ENCODE measurements around the gene FILIP1L. TPM values are rescaled to one million over a fixed set of nuclear protein-coding genes. Genes with fewer than 3 reads are reported as not detected.

FILIP1L gene
- total RNA-seq, 1 donor from 2014 or later = 19.1 TPM

- Mint-ChIP-seq H3K27ac (ENCODE audit: unreplicated experiment) (no peak overlapping the region), H3K4me3 (ENCODE audit: unreplicated experiment) (no peak overlapping the region), H3K36me3 (ENCODE audit: low read depth, unreplicated experiment) (peaks cover 10% of the 10 kb centered on the region), H3K9me3 (ENCODE audit: unreplicated experiment) (no peaks in the 10 kb centered on the region), H3K4me1 (ENCODE audit: unreplicated experiment) (no peaks in the 10 kb centered on the region), H3K27me3 (ENCODE audit: unreplicated experiment) (no peaks in the 10 kb centered on the region)
- TF ChIP-seq CTCF (IDR thresholded peaks at IDR 0.05; ENCODE audit: unreplicated experiment) = no peak
- DNase-seq (ENCODE audit: low spot score) = no peak
Measured at GRCh38 chr3:100150473-100150872, 36.2 kb upstream of the FILIP1L start.

DNA sequence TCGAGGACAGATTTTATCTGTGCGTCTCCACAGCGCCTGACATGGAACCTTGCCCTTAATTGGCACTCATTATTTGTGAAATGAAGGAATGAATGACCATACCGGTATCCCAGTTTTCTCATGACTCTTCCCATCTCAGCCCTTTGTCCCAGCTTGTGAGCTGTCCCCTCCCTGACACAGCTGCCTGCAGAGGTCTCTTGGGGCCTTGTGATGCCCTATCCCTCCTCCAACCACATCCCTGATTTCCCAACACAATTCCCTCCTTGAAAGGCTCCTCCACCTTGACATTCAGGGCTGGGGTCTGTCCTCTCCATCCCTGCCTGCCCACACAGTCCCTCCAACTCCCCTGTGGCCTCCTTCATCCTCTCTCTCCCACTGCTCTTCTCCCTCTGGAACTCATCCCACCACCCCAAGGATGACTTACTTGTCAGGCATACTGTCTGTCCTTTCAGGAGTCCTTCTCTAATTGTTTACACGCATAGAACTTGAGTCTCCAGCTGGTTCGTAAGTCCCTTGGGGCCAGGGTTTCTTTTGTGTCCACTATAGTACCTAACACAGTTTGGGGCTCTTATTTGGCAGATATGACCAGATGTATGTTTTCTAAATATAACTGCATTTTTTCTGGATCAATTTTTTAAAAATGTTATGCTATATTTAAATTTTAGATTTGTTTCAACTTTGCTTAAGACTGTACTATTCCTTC, 35.6 kb upstream of the FILIP1L start:
- Mint-ChIP-seq H3K9me3 (ENCODE audit: unreplicated experiment) (no peaks in the 10 kb centered on the region), H3K36me3 (ENCODE audit: low read depth, unreplicated experiment) (peaks cover 5% of the 10 kb centered on the region), H3K4me1 (ENCODE audit: unreplicated experiment) (no peaks in the 10 kb centered on the region), H3K27ac (ENCODE audit: unreplicated experiment) (no peak overlapping the region), H3K4me3 (ENCODE audit: unreplicated experiment) (peak overlapping the region; percentile 8), H3K27me3 (ENCODE audit: unreplicated experiment) (no peaks in the 10 kb centered on the region)
- DNase-seq (ENCODE audit: low spot score) = no peak
- no peak for TF ChIP-seq CTCF (IDR thresholded peaks at IDR 0.05; ENCODE audit: unreplicated experiment)

DNA sequence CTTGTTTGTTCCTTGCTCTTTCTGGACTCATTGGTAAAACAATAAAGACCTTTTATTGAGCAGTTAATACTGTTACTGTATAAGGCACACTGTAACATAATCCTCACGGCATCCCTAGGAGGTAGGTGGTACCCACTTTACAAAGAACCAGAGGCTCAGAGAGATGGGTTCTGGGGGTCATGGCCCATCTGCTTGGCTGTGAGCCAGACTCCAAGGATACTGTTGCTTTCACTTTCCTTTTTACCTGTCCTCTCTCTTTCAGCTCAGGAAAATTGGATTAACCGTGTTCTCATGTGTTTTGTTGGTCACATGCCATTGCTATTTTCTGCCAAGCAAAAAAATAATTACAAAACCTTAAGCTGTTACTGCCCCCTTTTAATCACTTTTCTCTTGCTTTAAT, 34.8 kb upstream of the FILIP1L start:
- Mint-ChIP-seq H3K27me3 (ENCODE audit: unreplicated experiment) (no peaks in the 10 kb centered on the region), H3K4me3 (ENCODE audit: unreplicated experiment) (no peak overlapping the region), H3K9me3 (ENCODE audit: unreplicated experiment) (no peaks in the 10 kb centered on the region), H3K36me3 (ENCODE audit: low read depth, unreplicated experiment) (peaks cover 5% of the 10 kb centered on the region), H3K4me1 (ENCODE audit: unreplicated experiment) (no peaks in the 10 kb centered on the region), H3K27ac (ENCODE audit: unreplicated experiment) (no peak overlapping the region)
- DNase-seq (ENCODE audit: low spot score) = no peak
- TF ChIP-seq CTCF (IDR thresholded peaks at IDR 0.05; ENCODE audit: unreplicated experiment) = no peak

- Mint-ChIP-seq H3K4me3 (ENCODE audit: unreplicated experiment) (no peak overlapping the region), H3K4me1 (ENCODE audit: unreplicated experiment) (no peaks in the 10 kb centered on the region), H3K36me3 (ENCODE audit: low read depth, unreplicated experiment) (peaks cover 17% of the 10 kb centered on the region), H3K9me3 (ENCODE audit: unreplicated experiment) (no peaks in the 10 kb centered on the region), H3K27ac (ENCODE audit: unreplicated experiment) (no peak overlapping the region), H3K27me3 (ENCODE audit: unreplicated experiment) (no peaks in the 10 kb centered on the region)
- TF ChIP-seq CTCF (IDR thresholded peaks at IDR 0.05; ENCODE audit: unreplicated experiment) = no peak
- no peak for DNase-seq (ENCODE audit: low spot score)
Measured at GRCh38 chr3:100144255-100144866, 30.1 kb upstream of the FILIP1L start.

- TF ChIP-seq CTCF (IDR thresholded peaks at IDR 0.05; ENCODE audit: unreplicated experiment) = no peak
- Mint-ChIP-seq H3K4me1 (ENCODE audit: unreplicated experiment) (no peaks in the 10 kb centered on the region), H3K27me3 (ENCODE audit: unreplicated experiment) (no peaks in the 10 kb centered on the region), H3K9me3 (ENCODE audit: unreplicated experiment) (no peaks in the 10 kb centered on the region), H3K36me3 (ENCODE audit: low read depth, unreplicated experiment) (peaks cover 20% of the 10 kb centered on the region), H3K4me3 (ENCODE audit: unreplicated experiment) (no peak overlapping the region), H3K27ac (ENCODE audit: unreplicated experiment) (no peak overlapping the region)
- DNase-seq (ENCODE audit: low spot score) = no peak
Measured at GRCh38 chr3:100141586-100141985, 27.3 kb upstream of the FILIP1L start.

Measured in endothelial cell (in vitro differentiated cells).